Peyer's patch (tissue), 4 donors: ENCODE results near the gene USF3. TPM values are rescaled to one million over a fixed set of nuclear protein-coding genes. Genes with fewer than 3 reads are reported as not detected.
A peak's percentile ranks its signal among the peaks of the same experiment; 100 is the strongest.

Experiments
- DNase-seq, 3 donors: peaks; one replicate each; pipeline ENCODE4 v3.0.0-alpha.2; 2017 to 2019
- H3K27ac ChIP-seq, 4 donors: fragments of 200-600 bp; sonication (generic); one replicate each; pipeline ENCODE4 v1.5.1; 2016 to 2019
- H3K27me3 ChIP-seq, 2 donors: fragments of 200-600 bp; sonication (generic); one replicate each; pipeline ENCODE4 v1.5.1; 2019
- H3K36me3 ChIP-seq, 3 donors: fragments of 200-600 bp; sonication (generic); one replicate each; pipeline ENCODE4 v1.5.1; 2016 to 2019
- H3K4me1 ChIP-seq, 4 donors: fragments of 200-600 bp; sonication (generic); one replicate each; pipeline ENCODE4 v1.5.1; 2016 to 2019
- H3K4me3 ChIP-seq, 4 donors: fragments of 200-600 bp; sonication (generic); 1 replicate in 3 of 4; 2 replicates in 1 of 4; pipeline ENCODE4 v1.5.1; 2016 to 2019; ENCODE audit warnings: mild to moderate bottlenecking in 1 of 4
- H3K9me3 ChIP-seq, 4 donors: fragments of 200-600 bp; sonication (generic); one replicate each; pipeline ENCODE4 v1.5.1; 2016 to 2019; ENCODE audit warnings: mild to moderate bottlenecking in 1 of 4
- CTCF ChIP-seq, 6 experiments: fragments of 450-650 bp in 4 of 6; fragments of 200-600 bp in 2 of 6; sonication (generic) in 1 of 6; IDR thresholded peaks; one replicate each; pipeline ENCODE4 v1.5.1; 2017 to 2019; ENCODE audit warnings: antibody characterized with exemption in 6 of 6, mild to moderate bottlenecking in 3 of 6, moderate library complexity in 1 of 6
- POLR2A ChIP-seq, 2 donors: fragments of 450-650 bp; IDR thresholded peaks; one replicate each; pipeline ENCODE4 v1.5.1; 2017; ENCODE audit warnings: antibody characterized with exemption in 2 of 2, mild to moderate bottlenecking in 2 of 2, moderate library complexity in 2 of 2
- total RNA-seq, 4 donors: library from RNA; depleted of rRNA; stranded (reverse); fragments of >200 nt; gene quantifications; one replicate each; pipeline ENCODE4 v1.1.0, GENCODE V29; 2016

USF3 gene
- total RNA-seq, 4 donors from 2014 or later, result 20.6 to 42.2 (median 32.5) TPM

DNA sequence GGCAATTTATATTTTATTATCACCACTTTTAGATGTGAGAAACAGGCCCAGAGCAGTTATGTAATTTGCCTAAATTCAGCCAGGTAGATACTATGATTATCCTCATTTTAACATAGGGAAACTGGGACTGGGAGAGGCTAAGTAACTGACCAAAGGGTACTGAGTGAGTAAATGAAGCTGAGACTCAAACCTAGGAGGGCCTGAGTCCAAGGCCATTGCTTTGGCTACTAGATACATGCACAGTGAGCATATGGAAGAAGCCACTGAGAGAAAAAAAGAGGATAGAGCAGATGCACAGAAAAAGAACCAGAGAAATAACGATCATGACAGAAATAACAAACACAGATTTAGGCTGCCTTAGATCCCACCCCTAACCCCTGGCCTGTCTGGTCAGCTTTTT, 33.6 kb downstream of the USF3 start:
- peaks cover 0 to 13% (median 0%) of the 10 kb centered on the region in 4 donors for H3K4me1 ChIP-seq
- peaks cover 0 to 41% (median 0%) of the 10 kb centered on the region in 3 donors for H3K36me3 ChIP-seq
- no peaks in the 10 kb centered on the region for H3K27me3 ChIP-seq
- H3K4me3 ChIP-seq, result no peak overlapping the region
- peak overlapping the region in 1 of 4 donors; percentile 0 for H3K27ac ChIP-seq
- no peak for TF ChIP-seq CTCF (IDR thresholded peaks at IDR 0.05)
- TF ChIP-seq POLR2A (IDR thresholded peaks at IDR 0.05), result no peak
- no peaks in the 10 kb centered on the region for H3K9me3 ChIP-seq
- DNase-seq, result no peak

GRCh38 chr3:113660896-113661295, 35.5 kb downstream of the USF3 start:
- H3K27me3 ChIP-seq, result no peaks in the 10 kb centered on the region
- peaks cover 0 to 13% (median 0%) of the 10 kb centered on the region in 4 donors for H3K4me1 ChIP-seq
- H3K9me3 ChIP-seq, result no peaks in the 10 kb centered on the region
- DNase-seq, result peak in 2 of 3 donors; percentile 48 to 54
- TF ChIP-seq POLR2A (IDR thresholded peaks at IDR 0.05), result no peak
- TF ChIP-seq CTCF (IDR thresholded peaks at IDR 0.05), result no peak
- no peak overlapping the region for H3K4me3 ChIP-seq
- H3K36me3 ChIP-seq, result peaks cover 0 to 41% (median 0%) of the 10 kb centered on the region in 3 donors
- H3K27ac ChIP-seq, result peak overlapping the region in 2 of 4 donors; percentile 20 to 66

- H3K4me3 ChIP-seq, result no peak overlapping the region
- no peaks in the 10 kb centered on the region for H3K9me3 ChIP-seq
- H3K4me1 ChIP-seq, result peaks cover 0 to 13% (median 0%) of the 10 kb centered on the region in 4 donors
- H3K36me3 ChIP-seq, result peaks cover 0 to 41% (median 0%) of the 10 kb centered on the region in 3 donors
- TF ChIP-seq POLR2A (IDR thresholded peaks at IDR 0.05) (no peak), CTCF (IDR thresholded peaks at IDR 0.05) (no peak)
- DNase-seq, result no peak
- H3K27me3 ChIP-seq, result no peaks in the 10 kb centered on the region
- peak overlapping the region in 2 of 4 donors; percentile 20 to 66 for H3K27ac ChIP-seq
Observed at GRCh38 chr3:113660458-113660857, 36.0 kb downstream of the USF3 start.

DNA sequence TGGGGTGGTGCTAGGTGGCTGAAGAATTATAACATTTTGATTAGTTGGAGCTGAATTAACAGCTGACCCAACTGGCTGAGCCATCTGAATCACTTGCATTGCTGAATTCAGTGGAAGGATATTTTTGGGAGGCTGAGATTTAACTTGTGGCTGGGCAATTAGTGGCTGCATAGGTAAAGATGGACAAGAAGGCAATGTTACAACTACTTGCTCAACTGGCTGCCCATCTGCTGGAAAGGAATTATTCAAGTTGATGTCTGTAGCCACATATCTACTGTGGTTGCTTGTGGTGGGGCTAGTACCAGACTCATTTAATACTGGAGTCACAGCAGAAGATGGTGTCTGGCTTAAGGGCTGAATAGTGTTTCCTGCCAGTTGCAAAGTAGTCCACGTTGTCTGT, 36.4 kb downstream of the USF3 start:
- DNase-seq, result no peak

GRCh38 chr3:113659101-113659541, 37.3 kb downstream of the USF3 start:
- TF ChIP-seq POLR2A (IDR thresholded peaks at IDR 0.05), result no peak
- TF ChIP-seq CTCF (IDR thresholded peaks at IDR 0.05), result no peak
- Histone ChIP-seq H3K4me1 (peaks cover 0 to 13% (median 0%) of the 10 kb centered on the region in 4 donors), H3K36me3 (peaks cover 0 to 41% (median 0%) of the 10 kb centered on the region in 3 donors), H3K27me3 (no peaks in the 10 kb centered on the region), H3K27ac (peak overlapping the region in 2 of 4 donors; percentile 19 to 66), H3K4me3 (no peak overlapping the region), H3K9me3 (no peaks in the 10 kb centered on the region)
- peak in 1 of 3 donors; percentile 30 for DNase-seq

More for the DNA sequence above, 36.4 kb downstream of the USF3 start:
- Histone ChIP-seq H3K9me3 (no peaks in the 10 kb centered on the region), H3K36me3 (peaks cover 0 to 41% (median 0%) of the 10 kb centered on the region in 3 donors), H3K27ac (peak overlapping the region in 2 of 4 donors; percentile 19 to 66), H3K27me3 (no peaks in the 10 kb centered on the region), H3K4me3 (no peak overlapping the region), H3K4me1 (peaks cover 0 to 13% (median 0%) of the 10 kb centered on the region in 4 donors)
- TF ChIP-seq POLR2A (IDR thresholded peaks at IDR 0.05), result no peak
- no peak for TF ChIP-seq CTCF (IDR thresholded peaks at IDR 0.05)
